Panc1 (cell line): Measurements from ENCODE around the gene SIL1. TPM values are rescaled to one million over a fixed set of nuclear protein-coding genes. Genes with fewer than 3 reads are reported as not detected.

Source experiments
- ATAC-seq: fragments of 200-7000 bp; cut with Tn5 transposase; 2 replicates; pipeline ENCODE4 v1.9.1; 2020; ENCODE audit warnings: mild to moderate bottlenecking, moderate library complexity
- Bru-seq: library from RNA; stranded (reverse); fragments of 400-500 nt; gene quantifications from one replicate; lab custom pipeline; 2021; lab: Mats Ljungman, UMichigan
- BruChase-seq, 2 experiments: library from RNA; stranded (reverse); fragments of 400-500 nt; gene quantifications; one replicate each; lab custom pipeline; 2021; lab: Mats Ljungman, UMichigan
- BruUV-seq: library from RNA; stranded (reverse); fragments of 400-500 nt; replicated peaks from 2 replicates; lab custom pipeline; 2021; lab: Mats Ljungman, UMichigan
- CTCF ChIA-PET: fragments of 300-600 bp; sonication (Branson Sonifier 250); formaldehyde crosslinking; loops from one replicate; lab custom pipeline; 2022; ENCODE audit warnings: antibody characterized with exemption; lab: Charles Lee
- POLR2A ChIA-PET: fragments of 300-600 bp; sonication (Branson Sonifier 250); formaldehyde crosslinking; loops from one replicate; lab custom pipeline; 2022; ENCODE audit warnings: antibody characterized with exemption; lab: Charles Lee
- DNase-seq: peaks from one replicate; pipeline ENCODE4 v3.0.0-alpha.2; 2010; ENCODE audit warnings: low read depth, low spot score
- H3K27ac ChIP-seq: 2 replicates; pipeline ENCODE4 v1.5.1; 2011; ENCODE audit warnings: mild to moderate bottlenecking, low read length, inconsistent platforms
- H3K27me3 ChIP-seq: fragments of 200-500 bp; sonication (Bioruptor generic); 2 replicates; pipeline ENCODE4 v1.6.0; 2014; ENCODE audit warnings: low read length, inconsistent platforms; ENCODE audit not compliant: control insufficient read depth, insufficient read depth
- H3K36me3 ChIP-seq: fragments of 200-500 bp; sonication (Bioruptor generic); 2 replicates; pipeline ENCODE4 v1.5.1; 2014; ENCODE audit warnings: inconsistent platforms, mild to moderate bottlenecking, low read length, moderate library complexity; ENCODE audit not compliant: control insufficient read depth, insufficient read depth
- H3K4me1 ChIP-seq: 2 replicates; pipeline ENCODE4 v1.5.1; 2011; ENCODE audit warnings: inconsistent platforms, mild to moderate bottlenecking, low read length, moderate library complexity; ENCODE audit not compliant: control insufficient read depth, insufficient read depth
- H3K4me3 ChIP-seq, 2 experiments: 2 replicates each; pipeline ENCODE4 v1.5.1; 2011 to 2012; ENCODE audit warnings: low read depth in 2 of 2, low read length in 2 of 2, mild to moderate bottlenecking in 2 of 2, inconsistent platforms in 1 of 2, moderate library complexity in 1 of 2
- H3K9me3 ChIP-seq: fragments of 200-500 bp; sonication (Bioruptor generic); 2 replicates; pipeline ENCODE4 v1.5.1; 2014; ENCODE audit warnings: low read depth, mild to moderate bottlenecking, inconsistent platforms, low read length, moderate library complexity; ENCODE audit not compliant: control insufficient read depth, insufficient read depth
- POLR2AphosphoS5 ChIP-seq: IDR thresholded peaks from 2 replicates; pipeline ENCODE4 v1.6.1; 2012; ENCODE audit warnings: mild to moderate bottlenecking, low read depth, low read length, moderate library complexity
- SIN3A ChIP-seq: IDR thresholded peaks from 2 replicates; pipeline ENCODE4 v1.6.1; 2012; ENCODE audit warnings: low read depth, mild to moderate bottlenecking, low read length, moderate library complexity, borderline replicate concordance; ENCODE audit not compliant: insufficient read depth
- TCF7L2 ChIP-seq: IDR thresholded peaks from 2 replicates; pipeline ENCODE4 v1.6.1; 2011; ENCODE audit warnings: mild to moderate bottlenecking, low read depth, low read length, inconsistent platforms
- in situ Hi-C: cut with HindIII; loops from 2 replicates; pipeline ENCODE4 v1.10.0; 2016; ENCODE audit warnings: low sequenced_read_pairs, low pct_unique_long_range_greater_than_20kb
- intact Hi-C: fragments of 100-400 bp; cut with micrococcal nuclease; formaldehyde crosslinking; loops from one replicate; pipeline ENCODE4 v1.10.0; 2022; ENCODE audit not compliant: unreplicated experiment
- long read RNA-seq: library from polyadenylated mRNA; unstranded; transcript quantifications from one replicate; pipeline ENCODE4 v2.0.0, GENCODE V29; 2021; ENCODE audit not compliant: unreplicated experiment
- polyA plus RNA-seq: library from polyadenylated mRNA; unstranded; fragments of >200 nt; gene quantifications from one replicate; pipeline ENCODE4 v1.2.1, GENCODE V29; 2012; ENCODE audit warnings: missing spikeins; ENCODE audit not compliant: insufficient read length
- total RNA-seq: library from RNA; stranded (reverse); gene quantifications from one replicate; pipeline ENCODE4 v1.2.1, GENCODE V29; 2021; ENCODE audit not compliant: unreplicated experiment
- TF ChIP-seq, protein P1 (sequence below), 2 experiments: IDR thresholded peaks; 2 replicates each; pipeline ENCODE4 v1.6.1; 2011 to 2012; ENCODE audit warnings: low read depth in 2 of 2, control low read depth in 1 of 2, low read length in 1 of 2, mild to moderate bottlenecking in 1 of 2, moderate library complexity in 1 of 2; ENCODE audit not compliant: insufficient read depth in 1 of 2
- TF ChIP-seq, protein P2 (sequence below): fragments of 450-650 bp; IDR thresholded peaks from 2 replicates; pipeline ENCODE4 v1.5.1; 2017; ENCODE audit warnings: mild to moderate bottlenecking

The SIL1 gene
- total RNA-seq = 35.4 TPM
- 44.4 TPM for polyA plus RNA-seq
- percentile 67 among the genes with signal in this experiment for Bru-seq, nascent RNA
- BruChase-seq, experiment 1, labeled RNA remaining after a 2-hour chase = percentile 57 among the genes with signal in this experiment
- BruChase-seq, experiment 2, labeled RNA remaining after a 6-hour chase = percentile 62 among the genes with signal in this experiment
- long read RNA-seq, transcript SIL1-202 (10 exons, 1,923 nt) = major isoform, 46 of 111 reads
- long read RNA-seq, partial matches to known transcripts = 6 of 111 reads
- long read RNA-seq, other reads (novel, unspliced or antisense) = 56 of 111 reads

DNA sequence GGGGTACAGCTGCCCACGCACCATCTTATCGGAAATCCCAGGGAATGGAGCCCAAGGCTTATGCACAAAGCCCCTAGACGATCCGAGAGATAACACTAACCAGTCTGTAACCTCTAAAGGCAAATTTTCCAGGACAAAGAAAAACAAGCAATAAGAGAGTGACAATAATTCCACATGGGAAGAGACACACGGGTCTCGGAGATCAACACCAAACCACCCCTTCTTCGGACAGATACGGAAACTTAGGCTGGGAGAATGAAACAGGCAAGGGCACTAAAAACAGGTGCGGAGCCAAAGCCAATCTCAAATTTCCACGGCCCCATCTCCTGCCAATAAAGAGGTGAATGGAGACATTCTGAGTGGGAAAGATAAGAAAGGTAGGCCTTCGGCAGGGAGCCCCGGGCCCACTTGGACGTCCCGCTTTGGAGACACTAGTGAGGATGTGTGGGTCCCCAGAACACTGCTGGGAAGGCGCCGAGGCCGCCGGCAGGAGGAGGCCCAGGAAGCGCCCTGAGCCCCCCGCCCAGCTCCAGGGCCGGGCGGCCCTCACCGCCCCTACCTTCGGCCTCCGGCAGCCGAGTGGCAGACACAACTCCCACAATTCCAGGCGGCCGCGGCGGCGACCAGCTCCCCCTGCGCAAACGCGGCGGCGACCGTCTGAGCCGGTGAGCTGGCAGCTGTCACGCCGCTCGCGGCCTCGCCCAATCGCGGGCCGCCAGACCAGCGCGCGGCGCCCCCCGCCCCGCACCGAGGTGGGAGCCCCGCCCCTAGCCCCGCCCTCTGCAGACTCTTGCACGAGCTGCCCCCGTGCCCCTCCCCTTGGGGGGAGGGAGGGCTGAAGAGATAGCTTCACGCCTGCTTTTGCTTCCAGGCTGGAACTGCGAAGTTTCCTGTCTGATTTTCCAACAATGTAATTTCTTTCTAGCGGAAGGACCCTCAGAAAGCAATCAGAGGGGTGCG, at the start of gene SIL1:
TSS of gene SIL1 (minus strand) at position 659 of the 960 bp plus-strand sequence. CDS start 70,525 bp downstream, outside the sequence.
- Histone ChIP-seq H3K9me3 (no peaks in the 10 kb centered on the region), H3K27ac (peak within 1 kb of the TSS; percentile 96), H3K27me3 (no peaks in the 10 kb centered on the region), H3K4me1 (peaks cover 5% of the 10 kb centered on the region; the same call in 1 of the 2 replicates), H3K4me3 (peak within 1 kb of the TSS; percentile 80 to 97), H3K36me3 (peaks cover 2% of the 10 kb centered on the region; the same call in 1 of the 2 replicates)
- TF ChIP-seq, protein P1, sequence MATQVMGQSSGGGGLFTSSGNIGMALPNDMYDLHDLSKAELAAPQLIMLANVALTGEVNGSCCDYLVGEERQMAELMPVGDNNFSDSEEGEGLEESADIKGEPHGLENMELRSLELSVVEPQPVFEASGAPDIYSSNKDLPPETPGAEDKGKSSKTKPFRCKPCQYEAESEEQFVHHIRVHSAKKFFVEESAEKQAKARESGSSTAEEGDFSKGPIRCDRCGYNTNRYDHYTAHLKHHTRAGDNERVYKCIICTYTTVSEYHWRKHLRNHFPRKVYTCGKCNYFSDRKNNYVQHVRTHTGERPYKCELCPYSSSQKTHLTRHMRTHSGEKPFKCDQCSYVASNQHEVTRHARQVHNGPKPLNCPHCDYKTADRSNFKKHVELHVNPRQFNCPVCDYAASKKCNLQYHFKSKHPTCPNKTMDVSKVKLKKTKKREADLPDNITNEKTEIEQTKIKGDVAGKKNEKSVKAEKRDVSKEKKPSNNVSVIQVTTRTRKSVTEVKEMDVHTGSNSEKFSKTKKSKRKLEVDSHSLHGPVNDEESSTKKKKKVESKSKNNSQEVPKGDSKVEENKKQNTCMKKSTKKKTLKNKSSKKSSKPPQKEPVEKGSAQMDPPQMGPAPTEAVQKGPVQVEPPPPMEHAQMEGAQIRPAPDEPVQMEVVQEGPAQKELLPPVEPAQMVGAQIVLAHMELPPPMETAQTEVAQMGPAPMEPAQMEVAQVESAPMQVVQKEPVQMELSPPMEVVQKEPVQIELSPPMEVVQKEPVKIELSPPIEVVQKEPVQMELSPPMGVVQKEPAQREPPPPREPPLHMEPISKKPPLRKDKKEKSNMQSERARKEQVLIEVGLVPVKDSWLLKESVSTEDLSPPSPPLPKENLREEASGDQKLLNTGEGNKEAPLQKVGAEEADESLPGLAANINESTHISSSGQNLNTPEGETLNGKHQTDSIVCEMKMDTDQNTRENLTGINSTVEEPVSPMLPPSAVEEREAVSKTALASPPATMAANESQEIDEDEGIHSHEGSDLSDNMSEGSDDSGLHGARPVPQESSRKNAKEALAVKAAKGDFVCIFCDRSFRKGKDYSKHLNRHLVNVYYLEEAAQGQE (IDR thresholded peaks at IDR 0.05; ENCODE audit: insufficient read depth in 1 of 2, low read depth in 2 of 2, low read length in 1 of 2) = no peak
- peak; percentile 84 for TF ChIP-seq POLR2AphosphoS5
- intact Hi-C loops (no loop called here), in situ Hi-C loops (no loop called here)
- peak; percentile 100 for ATAC-seq
- BruUV-seq = TSS peak; percentile 91
- CTCF ChIA-PET = no interaction called here
- POLR2A ChIA-PET = interaction anchor here (0.8 kb wide), 1 partner anchor 144 kb away, joined by 4 read pairs; the partner anchor contains the start of gene PAIP2
- peak; percentile 54 for DNase-seq

DNA sequence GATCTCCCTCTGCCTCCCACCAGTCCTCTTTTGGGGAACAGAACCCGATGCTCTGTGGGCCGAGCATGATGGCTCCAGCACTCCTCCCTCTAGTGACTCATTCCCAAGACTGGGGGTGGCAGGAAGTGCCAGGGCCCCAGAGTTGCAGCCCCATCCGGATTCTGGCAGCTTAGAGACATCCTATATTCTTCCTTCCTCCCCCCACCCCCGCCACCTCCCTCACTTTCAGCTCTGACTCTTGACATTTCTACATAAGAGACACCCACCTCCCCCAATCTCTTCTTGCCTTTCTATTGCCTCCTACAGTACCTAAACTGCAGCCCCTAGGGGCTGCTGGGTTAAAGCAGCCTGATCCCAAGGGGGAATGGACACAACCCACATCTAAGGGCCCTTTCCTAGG, 48.2 kb upstream of the SIL1 start:
- ChIA-PET CTCF (no interaction called here), POLR2A (no interaction called here)
- no TSS peak for BruUV-seq
- intact Hi-C loops = no loop called here
- no peak overlapping the region for H3K4me3 ChIP-seq
- no peak for ATAC-seq
- H3K4me1 ChIP-seq = no peaks in the 10 kb centered on the region
- in situ Hi-C loops = no loop called here
- TF ChIP-seq, protein P1 (IDR thresholded peaks at IDR 0.05; ENCODE audit: insufficient read depth in 1 of 2, low read depth in 2 of 2, low read length in 1 of 2) = no peak
- TF ChIP-seq TCF7L2 = no peak
- no peak for TF ChIP-seq POLR2AphosphoS5
- TF ChIP-seq SIN3A = no peak
- TF ChIP-seq, protein P2, sequence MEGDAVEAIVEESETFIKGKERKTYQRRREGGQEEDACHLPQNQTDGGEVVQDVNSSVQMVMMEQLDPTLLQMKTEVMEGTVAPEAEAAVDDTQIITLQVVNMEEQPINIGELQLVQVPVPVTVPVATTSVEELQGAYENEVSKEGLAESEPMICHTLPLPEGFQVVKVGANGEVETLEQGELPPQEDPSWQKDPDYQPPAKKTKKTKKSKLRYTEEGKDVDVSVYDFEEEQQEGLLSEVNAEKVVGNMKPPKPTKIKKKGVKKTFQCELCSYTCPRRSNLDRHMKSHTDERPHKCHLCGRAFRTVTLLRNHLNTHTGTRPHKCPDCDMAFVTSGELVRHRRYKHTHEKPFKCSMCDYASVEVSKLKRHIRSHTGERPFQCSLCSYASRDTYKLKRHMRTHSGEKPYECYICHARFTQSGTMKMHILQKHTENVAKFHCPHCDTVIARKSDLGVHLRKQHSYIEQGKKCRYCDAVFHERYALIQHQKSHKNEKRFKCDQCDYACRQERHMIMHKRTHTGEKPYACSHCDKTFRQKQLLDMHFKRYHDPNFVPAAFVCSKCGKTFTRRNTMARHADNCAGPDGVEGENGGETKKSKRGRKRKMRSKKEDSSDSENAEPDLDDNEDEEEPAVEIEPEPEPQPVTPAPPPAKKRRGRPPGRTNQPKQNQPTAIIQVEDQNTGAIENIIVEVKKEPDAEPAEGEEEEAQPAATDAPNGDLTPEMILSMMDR = no peak
- H3K27ac ChIP-seq = no peak overlapping the region
- peaks cover 2% of the 10 kb centered on the region; the same call in 1 of the 2 replicates for H3K27me3 ChIP-seq
- H3K36me3 ChIP-seq = no peaks in the 10 kb centered on the region
- DNase-seq = no peak
- H3K9me3 ChIP-seq = no peaks in the 10 kb centered on the region; the same call in 1 of the 2 replicates
